H7 (cell line): Measurements from ENCODE around the gene SV2B. TPM values are rescaled to one million over a fixed set of nuclear protein-coding genes. Genes with fewer than 3 reads are reported as not detected.
A peak's percentile ranks its signal among the peaks of the same experiment; 100 is the strongest.

ENCODE experiments used
- DNase-seq: peaks from one replicate; pipeline ENCODE4 v3.0.0; 2012
- H3K27me3 ChIP-seq: 2 replicates; pipeline ENCODE4 v1.6.0; 2011; ENCODE audit warnings: mild to moderate bottlenecking, low read length; ENCODE audit not compliant: control insufficient read depth, insufficient read depth
- H3K36me3 ChIP-seq: replicated peaks from 2 replicates; pipeline ENCODE4 v1.5.1; 2011; ENCODE audit warnings: low read length; ENCODE audit not compliant: control insufficient read depth, insufficient read depth
- H3K4me3 ChIP-seq: 2 replicates; pipeline ENCODE4 v1.5.1; 2011; ENCODE audit warnings: low read depth, mild to moderate bottlenecking, control low read depth, low read length, moderate library complexity; ENCODE audit not compliant: insufficient read depth
- total RNA-seq: library from RNA; depleted of rRNA; stranded (reverse); fragments of >200 nt; shearing (Covaris generic); gene quantifications from 2 replicates; pipeline ENCODE4 v1.2.3, GENCODE V29; 2014; rRNA removed

Gene SV2B
- under 0.01 and 0.03 TPM in 2 replicates for total RNA-seq

- peak; percentile 84 for DNase-seq
- H3K27me3 ChIP-seq: peaks cover 53% of the 10 kb centered on the region
- peak within 1 kb of the TSS; percentile 45 for H3K4me3 ChIP-seq
- no peaks in the 10 kb centered on the region for H3K36me3 ChIP-seq
Observed at GRCh38 chr15:91099995-91100813, at the start of gene SV2B. Gene SV2B, plus strand, starts transcription at chr15:91100257. Its CDS starts 126,007 bp downstream, at chr15:91226264.

GRCh38 chr15:91051248-91051647 is 48.8 kb upstream of the SV2B start:
- no peak for DNase-seq
- no peaks in the 10 kb centered on the region; the same call in 1 of the 2 replicates for H3K27me3 ChIP-seq
- no peak overlapping the region for H3K4me3 ChIP-seq
- no peaks in the 10 kb centered on the region for H3K36me3 ChIP-seq

- no peaks in the 10 kb centered on the region for H3K36me3 ChIP-seq
- no peak overlapping the region for H3K4me3 ChIP-seq
- H3K27me3 ChIP-seq: peaks cover 1% of the 10 kb centered on the region; the same call in 1 of the 2 replicates
- DNase-seq: no peak
Observed at GRCh38 chr15:91054816-91055215, 45.2 kb upstream of the SV2B start.

- Histone ChIP-seq H3K27me3 (peaks cover 1% of the 10 kb centered on the region; the same call in 1 of the 2 replicates), H3K36me3 (no peaks in the 10 kb centered on the region), H3K4me3 (no peak overlapping the region)
Observed at GRCh38 chr15:91055548-91056331, 44.3 kb upstream of the SV2B start.

GRCh38 chr15:91061230-91061629 is 38.8 kb upstream of the SV2B start:
- Histone ChIP-seq H3K27me3 (peaks cover 1% of the 10 kb centered on the region; the same call in 1 of the 2 replicates), H3K36me3 (no peaks in the 10 kb centered on the region), H3K4me3 (no peak overlapping the region)
- no peak for DNase-seq

More at GRCh38 chr15:91055548-91056331, 44.3 kb upstream of the SV2B start:
- DNase-seq: peak; percentile 83

GRCh38 chr15:91061997-91062396 is 38.1 kb upstream of the SV2B start:
- H3K36me3 ChIP-seq: no peaks in the 10 kb centered on the region
- H3K27me3 ChIP-seq: no peaks in the 10 kb centered on the region
- no peak for DNase-seq
- no peak overlapping the region for H3K4me3 ChIP-seq

GRCh38 chr15:91065505-91065904 is 34.6 kb upstream of the SV2B start:
- H3K36me3 ChIP-seq: no peaks in the 10 kb centered on the region
- H3K27me3 ChIP-seq: no peaks in the 10 kb centered on the region
- no peak overlapping the region for H3K4me3 ChIP-seq
- DNase-seq: no peak

- Histone ChIP-seq H3K27me3 (no peaks in the 10 kb centered on the region), H3K4me3 (no peak overlapping the region), H3K36me3 (no peaks in the 10 kb centered on the region)
- DNase-seq: no peak
Observed at GRCh38 chr15:91067036-91067435, 33.0 kb upstream of the SV2B start.

- no peak overlapping the region for H3K4me3 ChIP-seq
- H3K27me3 ChIP-seq: no peaks in the 10 kb centered on the region
- no peaks in the 10 kb centered on the region for H3K36me3 ChIP-seq
- DNase-seq: no peak
Observed at GRCh38 chr15:91068436-91068835, 31.6 kb upstream of the SV2B start.

- Histone ChIP-seq H3K27me3 (no peaks in the 10 kb centered on the region), H3K4me3 (no peak overlapping the region), H3K36me3 (no peaks in the 10 kb centered on the region)
- DNase-seq: no peak
Observed at GRCh38 chr15:91068966-91069365, 31.1 kb upstream of the SV2B start.

GRCh38 chr15:91070872-91071271 is 29.2 kb upstream of the SV2B start:
- H3K4me3 ChIP-seq: no peak overlapping the region
- H3K36me3 ChIP-seq: no peaks in the 10 kb centered on the region
- no peak for DNase-seq
- no peaks in the 10 kb centered on the region for H3K27me3 ChIP-seq

GRCh38 chr15:91072161-91072560 is 27.9 kb upstream of the SV2B start:
- no peaks in the 10 kb centered on the region for H3K36me3 ChIP-seq

GRCh38 chr15:91073077-91073476 is 27.0 kb upstream of the SV2B start:
- no peak for DNase-seq
- H3K36me3 ChIP-seq: no peaks in the 10 kb centered on the region
- no peaks in the 10 kb centered on the region for H3K27me3 ChIP-seq
- no peak overlapping the region for H3K4me3 ChIP-seq

More at GRCh38 chr15:91072161-91072560, 27.9 kb upstream of the SV2B start:
- DNase-seq: no peak
- Histone ChIP-seq H3K4me3 (no peak overlapping the region), H3K27me3 (no peaks in the 10 kb centered on the region)

- no peak for DNase-seq
- H3K4me3 ChIP-seq: no peak overlapping the region
- no peaks in the 10 kb centered on the region for H3K36me3 ChIP-seq
- H3K27me3 ChIP-seq: no peaks in the 10 kb centered on the region
Observed at GRCh38 chr15:91073768-91074167, 26.3 kb upstream of the SV2B start.

GRCh38 chr15:91075739-91076138 is 24.3 kb upstream of the SV2B start:
- Histone ChIP-seq H3K36me3 (no peaks in the 10 kb centered on the region), H3K27me3 (no peaks in the 10 kb centered on the region), H3K4me3 (no peak overlapping the region)
- DNase-seq: no peak
